Mesothelial cell of epicardium (in vitro differentiated cells): ENCODE measurements around the gene IDE. TPM values are rescaled to one million over a fixed set of nuclear protein-coding genes. Genes with fewer than 3 reads are reported as not detected.

ENCODE experiments used
- DNase-seq, 2 experiments: peaks; one replicate each; pipeline ENCODE4 v3.0.0; 2021; ENCODE audit warnings: low spot score in 2 of 2; ENCODE audit not compliant: unreplicated experiment in 2 of 2
- H3K27ac Mint-ChIP-seq: 2 replicates; pipeline ENCODE4 v1.8.0; 2021; ENCODE audit warnings: mixed read lengths
- H3K27me3 Mint-ChIP-seq: 2 replicates; pipeline ENCODE4 v1.8.0; 2021; ENCODE audit warnings: low read depth, mixed read lengths
- H3K36me3 Mint-ChIP-seq: 2 replicates; pipeline ENCODE4 v1.8.0; 2021; ENCODE audit warnings: mixed read lengths
- H3K4me1 Mint-ChIP-seq: 2 replicates; pipeline ENCODE4 v1.8.0; 2021; ENCODE audit warnings: mixed read lengths
- H3K4me3 Mint-ChIP-seq: 2 replicates; pipeline ENCODE4 v1.8.0; 2021; ENCODE audit warnings: mild to moderate bottlenecking, moderate library complexity, mixed read lengths
- H3K9me3 Mint-ChIP-seq: 2 replicates; pipeline ENCODE4 v1.8.0; 2021; ENCODE audit warnings: mixed read lengths
- total RNA-seq: library from RNA; stranded (reverse); gene quantifications from 3 replicates; pipeline ENCODE4 v1.2.1, GENCODE V29; 2021
- TF ChIP-seq, protein P1 (sequence below): fragments of 200-600 bp; sonication (generic); IDR thresholded peaks from one replicate; pipeline ENCODE4 v1.5.0; 2021; ENCODE audit warnings: antibody characterized with exemption; ENCODE audit not compliant: unreplicated experiment

IDE gene
- total RNA-seq, 1 donor from 2014 or later, result 30.3 TPM

DNA sequence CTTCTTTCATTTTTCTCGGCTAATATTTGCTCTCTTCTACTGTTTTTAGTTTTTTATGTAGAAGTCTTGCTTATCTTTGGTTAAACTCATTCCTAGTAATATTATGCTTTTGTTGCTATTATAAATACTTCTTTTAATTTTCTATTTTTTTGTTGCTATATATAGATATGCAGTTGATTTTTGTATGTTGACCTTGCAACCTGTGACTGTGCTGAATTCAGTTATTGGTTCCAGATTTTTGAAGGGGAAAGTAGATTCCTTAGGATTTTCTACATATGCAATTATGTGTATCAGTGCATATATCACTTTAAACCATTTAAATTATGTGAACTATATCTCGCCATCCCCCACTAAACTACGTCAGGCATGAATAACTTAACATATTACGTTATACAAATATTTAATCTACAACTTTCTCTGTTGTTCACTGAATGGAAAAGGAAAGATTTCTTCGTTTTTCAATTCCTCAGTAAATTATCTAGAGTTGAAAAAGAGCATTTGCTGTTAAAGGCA, 71.5 kb downstream of the IDE start:
- Mint-ChIP-seq H3K27me3 (no peaks in the 10 kb centered on the region), H3K9me3 (no peaks in the 10 kb centered on the region), H3K4me3 (no peak overlapping the region), H3K4me1 (no peaks in the 10 kb centered on the region), H3K27ac (peak overlapping the region; percentile 21), H3K36me3 (peaks cover 29% of the 10 kb centered on the region)
- no peak for DNase-seq
- TF ChIP-seq, protein P1, sequence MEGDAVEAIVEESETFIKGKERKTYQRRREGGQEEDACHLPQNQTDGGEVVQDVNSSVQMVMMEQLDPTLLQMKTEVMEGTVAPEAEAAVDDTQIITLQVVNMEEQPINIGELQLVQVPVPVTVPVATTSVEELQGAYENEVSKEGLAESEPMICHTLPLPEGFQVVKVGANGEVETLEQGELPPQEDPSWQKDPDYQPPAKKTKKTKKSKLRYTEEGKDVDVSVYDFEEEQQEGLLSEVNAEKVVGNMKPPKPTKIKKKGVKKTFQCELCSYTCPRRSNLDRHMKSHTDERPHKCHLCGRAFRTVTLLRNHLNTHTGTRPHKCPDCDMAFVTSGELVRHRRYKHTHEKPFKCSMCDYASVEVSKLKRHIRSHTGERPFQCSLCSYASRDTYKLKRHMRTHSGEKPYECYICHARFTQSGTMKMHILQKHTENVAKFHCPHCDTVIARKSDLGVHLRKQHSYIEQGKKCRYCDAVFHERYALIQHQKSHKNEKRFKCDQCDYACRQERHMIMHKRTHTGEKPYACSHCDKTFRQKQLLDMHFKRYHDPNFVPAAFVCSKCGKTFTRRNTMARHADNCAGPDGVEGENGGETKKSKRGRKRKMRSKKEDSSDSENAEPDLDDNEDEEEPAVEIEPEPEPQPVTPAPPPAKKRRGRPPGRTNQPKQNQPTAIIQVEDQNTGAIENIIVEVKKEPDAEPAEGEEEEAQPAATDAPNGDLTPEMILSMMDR, result no peak

DNA sequence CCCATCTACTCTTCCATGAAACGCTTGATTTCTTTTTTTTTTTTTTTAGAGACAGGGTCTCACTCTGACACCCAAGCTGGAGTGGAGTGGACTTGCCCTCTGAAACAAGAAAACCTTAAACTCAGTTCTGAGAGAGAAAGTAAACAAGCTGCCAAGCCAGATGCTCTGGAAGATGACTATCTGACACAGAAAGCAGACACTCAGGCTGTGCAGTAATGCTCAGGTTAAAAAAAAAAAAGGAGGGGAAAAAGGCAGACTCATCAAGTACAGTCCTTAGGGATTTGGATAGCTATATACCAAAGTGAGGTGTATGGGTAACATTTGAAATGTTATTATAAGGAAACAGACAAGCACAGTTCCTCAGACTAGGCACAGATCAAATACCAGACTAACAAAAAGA, 80.5 kb downstream of the IDE start:
- Mint-ChIP-seq H3K4me3 (no peak overlapping the region), H3K4me1 (peaks cover 7% of the 10 kb centered on the region), H3K36me3 (peaks cover 30% of the 10 kb centered on the region), H3K27ac (no peak overlapping the region), H3K27me3 (no peaks in the 10 kb centered on the region), H3K9me3 (no peaks in the 10 kb centered on the region)
- DNase-seq, result no peak
- TF ChIP-seq, protein P1, result no peak

DNA sequence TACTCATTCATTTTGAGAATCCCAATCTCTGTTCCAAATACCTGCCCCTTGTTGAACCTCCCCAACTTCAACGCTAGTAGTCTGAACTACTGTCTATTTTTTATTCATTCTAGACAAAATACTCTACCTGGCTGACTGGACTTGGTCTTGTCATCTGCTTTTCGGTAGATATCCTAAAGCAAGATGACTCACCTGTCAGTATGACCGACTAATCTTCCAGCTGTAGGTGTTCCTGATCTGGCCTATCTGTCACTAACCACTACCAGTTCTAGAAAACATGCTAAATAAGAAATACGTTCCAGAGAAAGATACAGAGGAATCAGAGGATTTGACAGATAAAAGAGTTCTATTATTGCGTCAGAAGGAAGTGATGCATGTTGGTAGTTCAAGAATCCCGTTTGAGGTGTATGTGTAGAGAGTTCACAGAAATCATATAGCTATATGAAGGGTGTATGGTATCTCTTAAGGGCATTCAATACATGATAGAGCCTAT, 81.1 kb downstream of the IDE start:
- Mint-ChIP-seq H3K27ac (no peak overlapping the region), H3K9me3 (no peaks in the 10 kb centered on the region), H3K36me3 (peaks cover 29% of the 10 kb centered on the region), H3K4me3 (no peak overlapping the region), H3K4me1 (peaks cover 7% of the 10 kb centered on the region), H3K27me3 (no peaks in the 10 kb centered on the region)
- DNase-seq, result no peak
- TF ChIP-seq, protein P1, result no peak

DNA sequence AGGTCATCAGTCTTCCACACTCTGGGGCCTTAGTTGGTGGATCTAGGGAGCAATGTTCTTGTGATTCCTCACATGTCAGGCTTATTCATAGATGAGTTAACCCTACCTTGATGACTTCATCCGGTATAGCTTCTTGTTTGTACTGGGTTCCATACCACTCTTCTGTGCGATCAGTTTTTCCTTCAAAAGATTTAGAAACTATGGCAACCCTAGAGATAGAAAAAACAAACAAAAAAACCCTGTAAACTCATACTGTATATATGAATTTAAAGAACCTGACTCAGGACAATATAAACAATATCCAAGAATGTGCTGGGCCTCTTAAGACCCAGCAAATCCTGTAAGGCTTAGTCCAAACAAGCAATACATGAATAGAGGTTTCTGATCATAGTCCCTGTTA, 83.5 kb downstream of the IDE start:
- peaks cover 9% of the 10 kb centered on the region for H3K4me1 Mint-ChIP-seq
- TF ChIP-seq, protein P1, result no peak
- H3K36me3 Mint-ChIP-seq, result peaks cover 41% of the 10 kb centered on the region
- no peak for DNase-seq
- no peak overlapping the region for H3K4me3 Mint-ChIP-seq
- no peaks in the 10 kb centered on the region for H3K27me3 Mint-ChIP-seq
- H3K27ac Mint-ChIP-seq, result no peak overlapping the region
- H3K9me3 Mint-ChIP-seq, result peaks cover 4% of the 10 kb centered on the region

DNA sequence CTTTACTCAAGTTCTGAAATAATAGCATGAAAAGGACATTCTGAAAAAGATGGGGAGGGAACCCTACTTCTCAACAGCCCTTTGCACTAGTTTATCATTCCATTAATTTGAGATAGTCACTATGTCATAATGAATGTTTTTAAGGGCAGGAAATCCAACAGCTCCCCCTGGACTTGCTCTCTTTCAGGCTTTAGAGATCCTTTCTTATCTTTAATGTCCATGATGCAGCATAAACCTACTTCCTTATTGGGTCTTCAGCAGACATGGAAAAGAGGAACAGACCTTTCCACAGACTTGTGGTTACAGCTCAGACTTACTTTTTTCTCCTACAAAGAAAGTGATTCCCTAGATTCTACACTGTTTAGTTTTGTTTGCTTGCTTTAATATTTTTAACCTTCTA, 87.3 kb downstream of the IDE start:
- Mint-ChIP-seq H3K27me3 (no peaks in the 10 kb centered on the region), H3K4me3 (no peak overlapping the region), H3K4me1 (peaks cover 2% of the 10 kb centered on the region), H3K36me3 (peaks cover 35% of the 10 kb centered on the region), H3K9me3 (peaks cover 4% of the 10 kb centered on the region), H3K27ac (peak overlapping the region; percentile 59)
- no peak for DNase-seq
- TF ChIP-seq, protein P1, result no peak

DNA sequence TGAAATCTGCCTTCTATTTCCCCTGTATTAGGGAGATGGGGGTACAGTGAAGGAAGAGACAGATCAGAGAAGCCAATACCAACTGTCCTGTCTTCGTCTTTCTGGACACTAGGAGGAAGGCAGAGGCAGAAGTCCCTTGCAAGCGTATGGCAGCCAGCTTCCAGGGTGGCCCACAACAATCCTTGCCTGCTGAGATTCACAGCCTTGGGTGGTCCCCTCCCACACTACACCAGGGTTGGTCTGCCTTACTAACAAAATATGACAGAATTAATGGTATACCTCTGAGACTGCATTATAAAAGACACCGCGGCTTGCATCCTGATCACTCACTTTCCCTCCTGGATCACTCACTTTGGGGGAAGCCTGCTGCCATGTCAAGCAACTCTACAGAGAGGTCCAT, 90.4 kb downstream of the IDE start:
- Mint-ChIP-seq H3K27ac (no peak overlapping the region), H3K4me1 (peaks cover 5% of the 10 kb centered on the region), H3K27me3 (no peaks in the 10 kb centered on the region), H3K4me3 (no peak overlapping the region), H3K9me3 (peaks cover 4% of the 10 kb centered on the region), H3K36me3 (peaks cover 36% of the 10 kb centered on the region)
- TF ChIP-seq, protein P1, result no peak
- no peak for DNase-seq
